Measurements from ENCODE around the gene GIMD1.
"Not testable (repeated sequence)": the region's sequence is repeated elsewhere in the genome, so short reads cannot be mapped to it uniquely, and the experiment has no call there.

The GIMD1 gene

DNA sequence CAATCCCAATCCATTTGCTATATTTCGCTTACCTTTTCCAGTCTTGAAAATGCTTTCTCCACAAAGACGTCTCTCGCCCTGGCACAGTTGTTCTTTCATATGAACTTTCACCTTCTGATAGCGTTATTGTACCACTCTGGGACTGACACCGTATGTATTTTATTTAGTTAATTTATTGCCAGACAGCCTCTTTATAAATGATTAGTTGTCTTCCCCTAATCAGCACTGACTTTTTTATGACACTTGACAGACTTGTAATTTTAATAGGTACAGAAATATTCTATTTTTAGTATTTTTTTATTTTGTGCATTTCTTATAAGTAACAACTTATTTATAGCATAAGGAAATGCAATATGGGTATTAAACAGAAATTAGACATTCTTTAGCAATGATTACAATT, at the start of gene GIMD1:
GIMD1 (minus strand) TSS at position 101 of the 400 bp plus-strand sequence. CDS start 1,343 bp downstream, outside the sequence.
- no peak for DNase-seq

DNA sequence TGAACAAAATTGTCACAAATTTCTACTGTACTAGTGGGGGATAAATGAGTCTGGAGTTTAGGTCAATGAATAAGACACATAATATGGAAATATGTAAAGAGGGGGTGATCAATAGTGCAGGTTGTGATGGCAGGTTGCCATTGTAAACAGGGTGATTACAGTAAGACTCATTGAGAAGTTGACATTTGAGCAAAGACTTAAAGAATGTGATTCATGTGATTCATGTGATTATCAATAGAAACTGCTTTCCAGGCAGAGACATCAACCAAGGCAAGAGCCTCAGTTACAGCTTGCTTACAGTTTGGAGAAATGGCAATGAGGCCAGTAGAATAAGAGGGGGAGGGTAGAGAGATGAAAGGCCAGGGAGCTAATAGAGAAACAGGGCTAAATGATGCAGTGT, 45.8 kb upstream of the GIMD1 start:
- no peak for DNase-seq

DNA sequence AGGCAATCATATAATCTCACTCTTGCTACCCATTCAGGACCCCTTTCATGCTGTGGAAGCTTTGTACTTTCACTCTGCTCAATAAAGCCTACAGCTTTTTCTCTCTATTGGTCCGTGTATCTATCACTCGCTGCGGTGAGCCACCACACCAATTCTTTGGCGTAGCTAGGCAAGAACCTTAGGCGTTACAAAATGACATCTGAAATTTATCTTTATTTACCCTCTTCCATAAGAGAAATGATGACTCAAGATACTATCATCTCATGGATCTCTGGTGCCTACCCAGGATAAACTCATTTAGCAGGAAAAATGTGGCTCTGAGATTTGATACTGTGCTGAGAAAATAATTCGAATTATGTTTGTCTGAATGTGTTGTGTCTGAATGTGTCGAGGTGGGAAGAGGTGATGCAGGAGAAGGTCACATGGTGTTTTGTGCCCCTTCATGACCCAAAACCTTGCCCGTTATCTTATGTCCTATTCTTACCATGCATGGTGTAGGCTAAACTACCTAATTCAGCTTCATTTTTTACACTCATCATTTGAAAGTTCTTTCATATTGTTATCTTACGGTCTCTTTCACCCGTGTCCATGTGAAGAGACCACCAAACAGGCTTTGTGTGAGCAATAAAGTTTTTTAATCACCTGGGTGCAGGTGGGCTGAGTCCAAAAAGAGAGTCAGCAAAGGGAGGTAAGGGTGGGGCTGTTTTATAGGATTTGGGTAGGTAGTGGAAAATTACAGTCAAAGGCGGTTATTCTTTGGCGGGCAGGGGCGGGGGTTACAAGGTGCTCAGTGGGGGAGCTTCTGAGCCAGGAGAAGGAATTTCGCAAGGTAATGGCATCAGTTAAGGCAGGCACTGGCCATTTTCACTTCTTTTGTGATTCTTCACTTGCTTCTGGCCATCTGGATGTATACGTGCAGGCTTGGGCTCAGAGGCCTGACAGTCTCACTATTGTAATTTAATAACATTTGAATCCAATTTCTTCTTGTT, 41.6 kb upstream of the GIMD1 start:
- DNase-seq: no peak

DNA sequence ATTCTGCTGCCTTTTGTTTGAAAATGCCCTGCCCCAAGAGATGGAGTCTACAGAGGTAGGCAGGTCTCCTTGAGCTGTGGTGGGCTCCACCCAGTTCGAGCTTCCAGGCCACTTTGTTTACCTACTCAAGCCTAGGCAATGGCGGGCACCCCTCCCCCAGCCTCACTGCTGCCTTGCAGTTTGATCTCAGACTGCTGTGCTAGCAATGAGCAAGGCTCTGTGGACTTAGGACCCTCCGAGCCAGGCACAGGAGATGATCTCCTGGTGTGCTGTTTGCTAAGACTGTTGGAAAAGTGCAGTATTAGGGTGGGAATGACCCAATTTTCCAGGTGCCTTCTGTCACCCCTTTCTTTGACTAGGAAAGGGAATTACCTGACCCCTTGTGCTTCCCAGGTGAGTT, 39.4 kb upstream of the GIMD1 start:
- not testable (repeated sequence) for DNase-seq

DNA sequence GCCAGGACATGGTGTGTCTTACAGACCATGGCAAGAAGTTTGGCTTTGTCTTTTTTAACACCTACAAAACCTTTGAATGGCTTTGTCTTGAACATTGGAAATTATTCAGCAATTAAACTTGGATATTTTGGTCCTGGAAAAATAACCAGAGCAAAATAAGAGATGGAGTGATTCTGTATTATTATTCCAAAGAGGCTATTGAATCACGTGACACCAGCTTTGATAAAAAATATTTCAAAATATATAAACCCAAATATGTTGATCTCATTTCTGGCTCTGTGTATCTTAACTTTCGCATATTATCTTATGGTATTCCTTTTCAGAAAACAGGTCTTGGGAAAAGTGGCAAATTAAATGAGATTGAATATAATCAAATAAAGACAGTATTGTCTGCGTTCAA, 32.6 kb upstream of the GIMD1 start:
- no peak for DNase-seq

DNA sequence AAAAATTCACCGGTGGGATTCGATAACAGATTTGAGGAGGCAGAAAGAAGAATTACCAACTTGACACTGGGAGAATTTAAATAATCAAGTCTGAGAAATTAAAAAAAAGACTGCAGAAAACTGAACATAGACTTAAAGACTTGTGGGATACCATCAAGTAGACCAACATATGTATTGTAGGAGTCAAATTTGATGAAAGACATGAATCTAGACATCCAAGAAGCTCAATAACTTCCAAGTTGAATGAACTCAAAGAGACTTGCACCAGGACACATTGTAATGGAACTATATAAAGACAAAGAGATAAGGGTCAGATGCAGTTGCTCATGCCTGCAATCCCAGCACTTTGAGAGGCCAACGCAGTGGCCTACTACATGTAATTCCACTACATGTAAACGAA, 30.3 kb upstream of the GIMD1 start:
- not testable (repeated sequence) for DNase-seq

DNA sequence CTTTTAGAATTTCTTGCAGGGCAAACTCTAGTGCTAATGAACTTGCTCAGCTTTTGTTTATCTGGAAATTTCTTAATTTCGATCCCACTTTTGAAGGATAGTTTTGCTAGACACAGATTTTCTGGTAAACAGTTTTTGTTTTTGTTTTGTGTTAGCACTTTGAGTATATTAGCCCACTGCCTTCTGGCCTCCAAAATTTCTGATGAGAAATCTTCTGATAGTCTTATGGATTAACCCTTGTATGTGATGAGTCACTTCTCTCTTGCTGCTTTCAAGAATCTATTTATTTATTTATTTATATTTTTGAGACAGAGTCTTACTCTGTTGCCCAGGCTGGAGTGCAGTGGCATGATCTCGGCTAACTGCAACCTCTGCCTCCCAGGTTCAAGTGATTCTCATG, 27.0 kb upstream of the GIMD1 start:
- DNase-seq: no peak

DNA sequence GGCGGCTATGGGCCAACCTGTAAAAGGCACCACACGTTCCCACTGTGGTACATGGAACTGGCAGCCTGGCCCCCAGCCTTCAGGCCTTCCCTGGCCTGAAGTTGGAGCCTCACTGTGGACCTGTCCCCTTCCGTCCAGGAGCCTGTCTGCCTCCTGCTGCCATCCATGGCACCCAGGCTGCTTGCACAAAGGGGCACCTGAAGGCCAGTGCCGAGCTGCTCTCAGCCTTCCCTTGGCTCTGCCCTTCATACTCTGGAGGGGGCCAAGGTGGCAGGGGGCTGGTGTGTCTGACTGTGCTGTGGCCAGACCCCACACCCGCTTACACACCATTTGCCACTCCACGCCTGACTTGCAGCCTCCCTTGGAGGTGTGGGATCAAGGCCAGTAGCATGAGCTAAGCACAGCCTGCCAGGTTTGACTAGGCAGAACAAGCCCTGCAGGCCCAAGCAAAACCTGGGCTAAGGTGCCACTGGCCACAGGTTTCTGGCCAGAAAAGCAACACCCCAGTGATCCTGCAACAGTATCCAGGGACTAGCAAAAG, 17.3 kb upstream of the GIMD1 start:
- DNase-seq: no peak

DNA sequence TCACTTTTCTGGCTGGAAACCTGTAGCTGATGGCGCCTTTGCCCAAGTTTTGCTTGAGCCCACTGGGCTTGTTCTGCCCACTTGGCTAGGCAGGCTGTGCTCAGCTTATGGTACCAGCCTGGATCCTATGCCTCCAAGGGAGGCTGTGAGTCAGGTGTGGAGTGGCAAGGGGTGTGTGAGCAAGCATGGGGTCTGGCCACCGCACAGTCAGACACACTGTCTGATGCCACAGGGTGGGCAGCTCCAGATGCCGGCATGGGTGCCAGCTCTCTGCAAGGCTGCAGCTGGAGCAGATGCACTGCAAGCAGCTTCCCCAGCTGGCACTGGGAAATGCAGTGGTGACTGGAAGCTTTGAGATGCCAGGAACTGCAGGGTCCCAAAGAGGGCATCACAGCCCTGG, 16.3 kb upstream of the GIMD1 start:
- DNase-seq: no peak

DNA sequence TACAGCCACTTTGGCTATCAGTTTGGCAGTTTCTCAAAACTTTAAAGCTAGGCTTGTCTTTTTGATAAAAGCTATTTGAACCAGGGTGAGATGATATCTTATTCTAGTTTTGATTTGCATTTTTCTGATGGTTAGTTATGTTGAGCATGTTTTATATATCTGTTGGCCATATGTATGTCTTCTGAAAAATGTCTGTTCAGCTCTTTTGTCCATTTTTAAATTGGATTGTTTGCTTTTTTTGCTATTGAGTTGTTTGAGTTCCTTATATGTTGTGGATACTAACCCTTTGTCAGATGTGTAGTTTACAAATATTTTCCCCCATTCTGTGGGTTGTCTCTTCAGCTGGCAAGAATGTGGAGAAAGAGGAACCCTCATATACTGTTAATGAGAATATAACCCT, 11.6 kb upstream of the GIMD1 start:
- no peak for DNase-seq

DNA sequence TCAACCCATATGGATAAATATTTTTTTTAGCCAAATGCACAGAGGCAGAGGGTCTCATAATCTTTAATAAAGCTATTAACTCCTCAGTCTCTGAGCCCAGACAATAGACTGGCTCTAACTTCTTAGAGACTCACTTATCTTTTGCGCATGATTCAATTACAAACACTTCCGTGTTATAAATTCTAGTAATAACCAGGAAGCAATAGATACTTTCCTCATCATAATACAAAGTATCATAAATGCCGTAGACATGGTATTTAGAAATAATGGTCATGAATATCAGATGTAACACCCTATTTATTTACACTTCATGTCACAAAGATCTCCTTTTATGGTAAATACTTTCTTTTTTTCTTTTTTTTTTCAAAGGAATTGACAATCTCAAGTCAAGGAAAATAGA, 4.4 kb upstream of the GIMD1 start:
- DNase-seq: no peak

DNA sequence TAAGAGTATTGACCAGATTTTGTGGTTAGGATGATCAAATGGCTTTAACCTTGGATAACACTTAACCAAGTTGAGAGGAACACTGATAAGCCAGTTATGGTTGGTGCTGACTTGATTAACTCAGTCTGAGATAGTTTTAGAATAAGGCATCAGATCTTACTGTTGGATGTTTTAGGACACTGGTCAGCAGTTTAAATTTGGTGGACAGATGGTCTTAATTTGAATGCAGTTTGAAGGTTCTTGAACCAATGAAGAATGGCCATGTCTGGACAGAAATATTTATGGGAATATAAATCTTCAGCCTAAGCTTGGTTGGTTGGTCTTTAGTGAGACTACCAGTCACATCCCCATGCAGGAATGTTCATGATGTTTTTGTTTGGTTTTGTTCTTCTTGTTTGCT, 2.6 kb upstream of the GIMD1 start:
- no peak for DNase-seq

DNA sequence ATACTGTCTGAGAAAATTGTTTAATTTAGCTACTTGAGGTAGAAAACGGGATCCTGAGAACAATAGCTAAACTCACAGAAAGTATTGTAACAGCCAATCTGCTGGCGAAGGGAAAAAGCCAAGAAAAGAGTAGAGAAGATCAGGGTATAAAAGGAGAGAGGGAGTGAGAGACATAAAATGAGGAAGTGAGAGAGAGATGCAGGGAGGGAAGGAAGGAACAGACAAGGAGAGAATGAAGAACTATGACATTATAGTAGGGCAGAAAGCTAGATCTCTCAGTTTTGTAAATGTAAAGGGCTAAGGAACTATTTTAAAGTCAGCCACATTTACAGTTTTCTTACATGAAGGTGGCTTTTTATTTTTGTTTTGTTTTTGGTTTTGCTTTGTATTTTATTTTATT, 1.6 kb upstream of the GIMD1 start:
- DNase-seq: no peak

DNA sequence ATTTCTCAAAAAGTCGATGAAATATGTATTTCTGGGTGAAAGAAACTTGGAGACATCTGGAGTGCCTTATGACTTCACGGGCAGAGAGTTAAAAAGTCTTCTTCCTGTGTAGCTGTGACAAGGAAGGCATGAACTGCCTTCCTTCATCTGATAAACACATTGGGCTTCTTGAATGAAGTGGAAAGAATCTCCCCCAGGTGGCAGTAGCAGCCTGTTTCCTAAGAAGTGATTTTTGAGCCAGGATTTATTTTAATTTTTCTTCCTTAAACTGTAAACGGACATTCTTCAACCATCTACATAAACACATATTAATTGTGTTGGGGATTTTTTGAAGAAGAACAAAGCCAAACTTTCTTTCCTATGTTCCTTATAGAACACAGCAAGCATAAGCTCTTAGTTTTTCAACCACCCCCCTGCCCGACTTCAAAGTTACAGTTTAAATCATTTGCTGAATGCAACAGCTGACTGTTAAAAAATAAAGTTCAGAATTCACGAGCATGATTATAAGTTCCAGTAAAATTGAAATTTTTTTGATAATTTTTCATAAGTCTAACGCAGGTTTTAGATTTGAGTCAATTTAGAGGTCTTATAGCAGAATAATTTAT, 980 bp upstream of the GIMD1 start:
- no peak for DNase-seq

DNA sequence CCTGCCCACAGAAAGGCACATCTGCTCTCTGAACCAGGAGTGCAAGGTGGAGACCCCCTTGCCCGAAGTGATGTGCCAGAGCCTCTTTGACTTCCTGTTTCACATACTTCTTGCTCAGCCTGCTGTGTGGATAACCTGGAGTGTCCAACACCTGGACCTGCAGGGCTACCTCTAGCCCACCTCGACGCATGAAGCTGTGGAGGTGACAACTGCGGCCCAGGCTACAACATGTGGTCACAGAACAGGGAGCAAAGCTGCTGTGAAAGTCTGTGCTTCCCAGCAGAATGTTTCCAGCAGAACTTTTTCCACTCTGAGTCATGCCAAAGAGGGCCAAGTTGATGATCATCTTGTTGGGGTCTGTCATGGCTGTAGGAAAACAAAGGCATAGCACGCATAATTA, 1.5 kb downstream of the GIMD1 start:
- DNase-seq: no peak

DNA sequence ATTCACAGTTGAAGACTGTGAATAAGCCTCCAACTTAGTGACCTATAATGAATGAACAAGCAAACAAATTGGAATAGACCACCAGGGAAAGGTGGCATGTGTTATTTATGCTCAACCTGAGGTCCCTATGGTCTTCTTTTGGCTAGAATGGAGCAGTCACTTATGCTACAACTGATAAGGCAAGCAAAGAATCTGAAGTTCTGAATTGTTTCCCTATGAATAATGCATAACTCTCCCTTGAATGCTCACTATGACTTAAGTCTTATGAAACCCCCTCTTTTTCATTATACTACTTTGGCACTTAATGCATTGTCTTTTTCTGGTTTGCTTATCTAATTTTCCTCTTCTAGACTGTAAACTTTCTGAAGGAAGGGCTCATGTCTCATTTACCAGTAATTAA, 2.6 kb downstream of the GIMD1 start:
- DNase-seq: no peak

DNA sequence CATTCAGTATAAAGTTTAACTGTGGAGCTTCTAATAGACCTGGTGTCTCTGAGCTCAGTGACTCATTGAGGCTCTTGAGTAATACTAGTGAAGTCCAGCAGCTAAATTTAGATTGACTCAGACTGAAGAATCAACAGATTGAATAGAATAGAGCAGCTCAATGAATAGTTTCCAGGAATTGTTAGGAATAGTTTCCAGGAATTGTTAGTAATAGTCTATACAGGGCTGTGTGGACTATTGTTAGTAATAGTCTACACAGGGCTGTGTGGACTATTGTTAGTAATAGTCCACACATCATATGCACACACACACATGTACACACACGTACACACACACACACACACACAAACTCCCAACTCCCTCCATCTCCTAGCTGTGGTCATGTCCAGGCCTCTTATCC, 3.0 kb downstream of the GIMD1 start:
- no peak for DNase-seq

DNA sequence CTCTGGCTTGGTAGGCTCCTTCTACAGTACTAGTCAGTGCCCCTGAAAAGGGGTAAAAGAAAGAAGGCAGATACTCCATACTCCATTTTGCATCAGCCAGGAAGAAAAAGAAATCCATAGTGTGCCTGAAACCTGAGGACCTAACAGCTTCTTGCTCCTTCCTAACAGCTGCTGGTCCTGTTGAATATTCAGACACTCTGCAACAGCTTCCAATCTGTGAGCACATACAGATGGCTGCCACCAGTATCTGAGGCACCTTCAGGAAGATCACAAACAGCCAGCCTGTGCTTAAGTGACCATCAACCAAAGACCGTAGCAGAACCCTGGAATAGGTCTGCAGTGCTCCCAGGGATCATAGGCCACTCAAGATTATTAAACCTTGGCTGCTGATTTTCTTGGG, 4.3 kb downstream of the GIMD1 start:
- no peak for DNase-seq

DNA sequence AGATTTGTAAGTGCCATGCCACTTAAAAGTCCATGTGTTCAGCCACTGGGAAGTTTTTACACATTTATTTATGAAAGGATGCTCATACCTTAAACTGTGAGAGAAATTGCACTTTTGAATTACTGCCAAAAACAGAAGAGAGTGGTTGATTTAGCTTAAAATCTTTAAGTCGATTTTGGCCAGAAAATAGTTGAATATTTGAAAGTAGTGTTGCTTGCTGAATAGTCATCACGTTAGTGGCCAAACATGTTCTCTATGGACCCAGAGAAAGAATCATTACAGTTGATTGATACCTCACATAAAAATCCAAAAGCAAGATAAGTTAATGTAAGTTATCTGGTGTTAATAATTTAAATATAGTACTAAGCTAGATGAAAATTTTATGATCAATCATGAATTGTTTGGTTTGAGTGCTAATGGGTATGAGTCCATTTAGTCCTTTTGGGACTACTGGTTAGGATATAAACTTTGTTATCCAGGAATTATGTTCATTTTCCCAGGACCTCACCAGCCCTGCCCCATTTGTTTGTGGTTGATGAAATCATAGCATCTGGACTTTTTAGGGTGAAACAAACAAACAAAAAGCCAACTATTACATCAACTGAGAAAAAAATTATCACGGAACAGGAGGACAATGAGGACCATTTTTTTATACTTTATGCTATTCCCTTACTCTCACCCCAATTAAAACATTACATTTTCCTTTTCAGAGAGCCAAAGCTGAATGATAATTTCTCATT, 6.3 kb downstream of the GIMD1 start:
- no peak for DNase-seq

DNA sequence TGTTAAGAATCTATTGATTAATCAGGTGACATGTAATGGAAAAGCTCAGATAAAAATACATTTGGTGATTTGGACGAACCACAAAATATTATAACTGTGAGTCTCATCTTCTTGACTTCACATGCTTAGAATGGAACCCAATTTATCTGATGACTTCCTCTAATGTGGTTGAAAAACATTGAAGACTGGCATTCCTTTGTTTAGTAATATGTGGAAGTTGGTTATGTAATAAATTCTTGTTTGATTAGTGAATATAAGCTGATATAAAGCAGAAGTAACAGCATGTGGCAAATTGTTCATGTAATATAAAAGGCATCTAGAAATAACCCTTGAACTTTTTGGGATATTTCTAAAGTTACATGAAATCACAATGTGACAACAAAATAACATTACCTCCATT, 9.7 kb downstream of the GIMD1 start:
- no peak for DNase-seq

DNA sequence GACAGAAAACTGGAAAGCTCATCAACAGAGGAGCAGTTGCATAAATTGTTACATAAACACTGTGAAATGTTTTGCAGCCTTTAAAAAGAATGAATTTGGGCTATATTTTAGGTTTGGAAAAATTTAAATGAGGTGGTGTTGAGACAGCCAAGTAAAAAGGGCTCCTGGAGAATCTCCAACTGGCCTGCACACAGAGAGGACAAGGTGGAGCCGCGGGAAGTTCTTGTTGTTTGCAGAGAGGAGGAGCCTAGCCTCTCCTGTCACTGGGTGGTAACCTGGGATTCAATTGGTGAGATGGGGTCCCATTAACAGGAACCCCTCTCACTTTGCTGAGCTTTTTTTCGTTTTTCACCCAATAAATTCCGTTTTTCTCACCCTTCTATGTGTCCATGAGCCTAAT, 13.4 kb downstream of the GIMD1 start:
- DNase-seq: no peak

DNA sequence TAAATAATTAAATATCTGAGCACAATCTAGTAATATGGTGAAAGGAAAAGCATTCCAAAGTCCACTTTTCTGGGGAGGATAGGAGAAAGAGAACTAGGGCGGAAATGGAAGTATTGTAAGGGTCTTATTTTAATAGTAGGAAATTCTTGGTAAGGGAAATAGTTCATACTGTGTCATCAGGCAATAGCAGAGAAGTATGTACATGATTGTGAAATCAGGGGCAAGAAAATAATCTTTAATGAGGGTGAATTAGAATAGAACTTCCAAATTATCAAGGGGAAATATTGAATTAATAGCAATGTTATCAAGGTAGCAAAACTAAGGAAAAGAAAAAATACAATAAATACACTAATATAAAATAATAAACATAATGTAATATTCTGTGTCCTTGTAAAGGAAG, 14.8 kb downstream of the GIMD1 start:
- DNase-seq: no peak

DNA sequence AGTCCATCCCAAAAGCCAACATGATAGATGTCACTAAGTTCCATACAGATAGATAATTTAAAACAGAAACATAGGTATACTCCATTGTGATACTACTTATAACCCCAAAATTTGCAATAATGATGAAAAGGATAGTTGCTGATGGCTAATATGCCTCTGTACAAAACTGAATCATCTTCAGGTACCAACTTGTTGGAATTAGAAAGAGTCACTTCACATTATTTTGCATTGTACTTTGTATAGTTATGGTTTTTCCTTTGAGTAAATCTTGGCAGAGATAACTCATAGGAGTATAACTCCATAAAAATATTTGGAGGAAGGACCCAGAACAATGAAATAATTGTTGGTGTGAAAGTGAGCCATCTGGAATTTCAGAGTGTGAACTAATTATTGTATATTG, 17.6 kb downstream of the GIMD1 start:
- DNase-seq: no peak

DNA sequence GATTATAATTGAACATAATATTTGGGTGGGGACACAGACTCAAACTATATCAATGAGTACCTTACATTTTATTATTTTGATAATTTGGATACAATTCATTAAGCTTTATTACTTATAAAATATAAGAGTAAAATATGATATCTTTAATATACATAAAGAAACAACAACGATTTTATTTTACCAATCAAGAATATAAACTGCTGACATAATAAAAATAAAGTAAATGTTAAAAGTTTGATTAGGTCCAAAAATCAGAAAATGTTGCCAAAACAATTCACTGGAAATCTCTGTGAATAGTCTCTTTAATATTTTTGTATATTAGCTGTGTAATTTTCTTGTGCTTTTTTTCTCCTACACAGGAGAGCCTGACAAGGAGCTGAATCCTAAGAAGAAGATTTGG, 21.4 kb downstream of the GIMD1 start:
- no peak for DNase-seq

Data from SHP77 treated with DMSO at 0.1 percent for 48 hours (cell line).